ENCODE measurements around the gene FYN. TPM values are rescaled to one million over a fixed set of nuclear protein-coding genes. Genes with fewer than 3 reads are reported as not detected.
A peak's percentile ranks its signal among the peaks of the same experiment; 100 is the strongest.

The FYN gene
- total RNA-seq, 1 donor from 2014 or later = 121 TPM

GRCh38 chr6:111702268-111702667 lies 171.0 kb downstream of the FYN start:
- Mint-ChIP-seq H3K36me3 (ENCODE audit: unreplicated experiment) (peaks cover 43% of the 10 kb centered on the region), H3K4me3 (ENCODE audit: unreplicated experiment) (no peak overlapping the region), H3K9me3 (ENCODE audit: unreplicated experiment) (no peaks in the 10 kb centered on the region), H3K27me3 (ENCODE audit: unreplicated experiment) (no peaks in the 10 kb centered on the region), H3K27ac (ENCODE audit: unreplicated experiment) (no peak overlapping the region), H3K4me1 (ENCODE audit: unreplicated experiment) (no peaks in the 10 kb centered on the region)
- TF ChIP-seq CTCF (IDR thresholded peaks at IDR 0.05) = no peak
- DNase-seq (ENCODE audit: extremely low spot score, unreplicated experiment) = no peak

- DNase-seq (ENCODE audit: extremely low spot score, unreplicated experiment) = no peak
- TF ChIP-seq CTCF (IDR thresholded peaks at IDR 0.05) = no peak
- Mint-ChIP-seq H3K9me3 (ENCODE audit: unreplicated experiment) (no peaks in the 10 kb centered on the region), H3K4me3 (ENCODE audit: unreplicated experiment) (no peak overlapping the region), H3K4me1 (ENCODE audit: unreplicated experiment) (no peaks in the 10 kb centered on the region), H3K27ac (ENCODE audit: unreplicated experiment) (peak overlapping the region; percentile 42), H3K36me3 (ENCODE audit: unreplicated experiment) (peaks cover 44% of the 10 kb centered on the region), H3K27me3 (ENCODE audit: unreplicated experiment) (no peaks in the 10 kb centered on the region)
These were observed 172.1 kb downstream of the FYN start for GRCh38 chr6:111701146-111701545.

- H3K9me3 Mint-ChIP-seq (ENCODE audit: unreplicated experiment) = no peaks in the 10 kb centered on the region
- H3K27me3 Mint-ChIP-seq (ENCODE audit: unreplicated experiment) = no peaks in the 10 kb centered on the region
- no peak overlapping the region for H3K27ac Mint-ChIP-seq (ENCODE audit: unreplicated experiment)
- DNase-seq (ENCODE audit: extremely low spot score, unreplicated experiment) = no peak
- peaks cover 48% of the 10 kb centered on the region for H3K36me3 Mint-ChIP-seq (ENCODE audit: unreplicated experiment)
- H3K4me3 Mint-ChIP-seq (ENCODE audit: unreplicated experiment) = no peak overlapping the region
- TF ChIP-seq CTCF (IDR thresholded peaks at IDR 0.05) = no peak
- H3K4me1 Mint-ChIP-seq (ENCODE audit: unreplicated experiment) = no peaks in the 10 kb centered on the region
These were observed 173.0 kb downstream of the FYN start for GRCh38 chr6:111700135-111700690.

GRCh38 chr6:111699123-111699522 lies 174.1 kb downstream of the FYN start:
- Mint-ChIP-seq H3K9me3 (ENCODE audit: unreplicated experiment) (no peaks in the 10 kb centered on the region), H3K27me3 (ENCODE audit: unreplicated experiment) (no peaks in the 10 kb centered on the region), H3K36me3 (ENCODE audit: unreplicated experiment) (peaks cover 52% of the 10 kb centered on the region), H3K4me3 (ENCODE audit: unreplicated experiment) (no peak overlapping the region), H3K4me1 (ENCODE audit: unreplicated experiment) (no peaks in the 10 kb centered on the region), H3K27ac (ENCODE audit: unreplicated experiment) (no peak overlapping the region)
- no peak for TF ChIP-seq CTCF (IDR thresholded peaks at IDR 0.05)
- no peak for DNase-seq (ENCODE audit: extremely low spot score, unreplicated experiment)

GRCh38 chr6:111696814-111697213 lies 176.4 kb downstream of the FYN start:
- Mint-ChIP-seq H3K4me3 (ENCODE audit: unreplicated experiment) (no peak overlapping the region), H3K4me1 (ENCODE audit: unreplicated experiment) (peaks cover 2% of the 10 kb centered on the region), H3K27ac (ENCODE audit: unreplicated experiment) (no peak overlapping the region), H3K36me3 (ENCODE audit: unreplicated experiment) (peaks cover 47% of the 10 kb centered on the region), H3K9me3 (ENCODE audit: unreplicated experiment) (no peaks in the 10 kb centered on the region), H3K27me3 (ENCODE audit: unreplicated experiment) (no peaks in the 10 kb centered on the region)
- no peak for DNase-seq (ENCODE audit: extremely low spot score, unreplicated experiment)
- TF ChIP-seq CTCF (IDR thresholded peaks at IDR 0.05) = no peak
